IMR-90 (cell line): ENCODE measurements around the gene PPIP5K2. TPM values are rescaled to one million over a fixed set of nuclear protein-coding genes. Genes with fewer than 3 reads are reported as not detected.

Source experiments
- ATAC-seq: fragments of 200-7000 bp; cut with Tn5 transposase; 2 replicates; pipeline ENCODE4 v1.9.1; 2020; ENCODE audit warnings: low read depth, mild to moderate bottlenecking, moderate library complexity
- BruUV-seq: library from RNA; stranded (reverse); fragments of 400-500 nt; replicated peaks from 2 replicates; lab custom pipeline; 2021; lab: Mats Ljungman, UMichigan
- CTCF ChIA-PET: fragments of 300-600 bp; formaldehyde crosslinking; extraction: SDS; loops from one replicate; lab custom pipeline; 2021; ENCODE audit warnings: antibody characterized with exemption; lab: Yijun Ruan, JAX
- POLR2A ChIA-PET: fragments of 300-600 bp; sonication (Branson Sonifier 250); formaldehyde crosslinking; loops from one replicate; lab custom pipeline; 2022; ENCODE audit warnings: antibody characterized with exemption; ENCODE audit not compliant: unreplicated experiment; lab: Charles Lee
- DNase-seq: peaks from one replicate; pipeline ENCODE4 v3.0.0; 2013
- H2AFZ ChIP-seq: replicated peaks from 2 replicates; pipeline ENCODE3; 2013; ENCODE audit warnings: low read length, mild to moderate bottlenecking; ENCODE audit not compliant: poor library complexity
- H2AK5ac ChIP-seq: 2 replicates; pipeline ENCODE4 v1.6.1; 2013; ENCODE audit warnings: low read depth, low read length, inconsistent platforms
- H2AK9ac ChIP-seq: replicated peaks from 2 replicates; pipeline ENCODE3; 2013; ENCODE audit warnings: mild to moderate bottlenecking, low read depth, low read length, moderate library complexity; ENCODE audit not compliant: poor library complexity
- H2BK120ac ChIP-seq: 2 replicates; pipeline ENCODE4 v1.6.1; 2013; ENCODE audit warnings: low read depth, low read length, inconsistent platforms
- H2BK15ac ChIP-seq: 3 replicates; pipeline ENCODE4 v1.6.1; 2013; ENCODE audit warnings: low read depth, low read length, inconsistent platforms
- H2BK20ac ChIP-seq: 2 replicates; pipeline ENCODE4 v1.6.1; 2013; ENCODE audit warnings: low read depth, mild to moderate bottlenecking, inconsistent platforms, low read length, moderate library complexity
- H2BK5ac ChIP-seq: 2 replicates; pipeline ENCODE4 v1.6.1; 2013; ENCODE audit warnings: mild to moderate bottlenecking, low read depth, low read length, inconsistent platforms; ENCODE audit not compliant: poor library complexity, severe bottlenecking
- H3K14ac ChIP-seq: replicated peaks from 2 replicates; pipeline ENCODE4 v1.6.1; 2013; ENCODE audit warnings: low read depth, low read length, inconsistent platforms
- H3K18ac ChIP-seq: 2 replicates; pipeline ENCODE4 v1.6.1; 2013; ENCODE audit warnings: low read depth, low read length, control low read depth
- H3K23ac ChIP-seq: 2 replicates; pipeline ENCODE4 v1.6.1; 2013; ENCODE audit warnings: low read depth, low read length, inconsistent platforms
- H3K27ac ChIP-seq: 2 replicates; pipeline ENCODE4 v1.5.1; 2013; ENCODE audit warnings: mild to moderate bottlenecking, control low read depth, low read length; ENCODE audit not compliant: insufficient read depth
- H3K27me3 ChIP-seq: 2 replicates; pipeline ENCODE4 v1.6.1; 2013; ENCODE audit warnings: low read length; ENCODE audit not compliant: control insufficient read depth, insufficient read depth
- H3K36me3 ChIP-seq: 2 replicates; pipeline ENCODE4 v1.6.1; 2013; ENCODE audit warnings: low read length, mixed read lengths; ENCODE audit not compliant: control insufficient read depth, insufficient read depth
- H3K4ac ChIP-seq: 2 replicates; pipeline ENCODE4 v1.6.1; 2013; ENCODE audit warnings: low read depth, low read length, inconsistent platforms
- H3K4me1 ChIP-seq: 2 replicates; pipeline ENCODE4 v1.6.1; 2013; ENCODE audit warnings: low read length, mixed read lengths; ENCODE audit not compliant: control insufficient read depth, insufficient read depth
- H3K4me2 ChIP-seq: 2 replicates; pipeline ENCODE4 v1.6.1; 2013; ENCODE audit warnings: low read depth, mild to moderate bottlenecking, control low read depth, low read length, moderate library complexity
- H3K4me3 ChIP-seq: 2 replicates; pipeline ENCODE4 v1.5.1; 2013; ENCODE audit warnings: low read depth, mild to moderate bottlenecking, control low read depth, low read length, moderate library complexity; ENCODE audit not compliant: insufficient read depth
- H3K56ac ChIP-seq: 2 replicates; pipeline ENCODE4 v1.6.1; 2013; ENCODE audit warnings: low read length, inconsistent platforms; ENCODE audit not compliant: insufficient read depth; ENCODE audit errors: extremely low read depth
- H3K79me1 ChIP-seq, 2 experiments: 2 replicates each; pipeline ENCODE4 v1.6.1; 2013; ENCODE audit warnings: low read length in 2 of 2, inconsistent platforms in 1 of 2, low read depth in 1 of 2
- H3K9ac ChIP-seq: 2 replicates; pipeline ENCODE4 v1.6.1; 2013; ENCODE audit warnings: low read depth, low read length, control low read depth
- H3K9me1 ChIP-seq: 2 replicates; pipeline ENCODE4 v1.6.1; 2013; ENCODE audit warnings: low read length, inconsistent platforms; ENCODE audit not compliant: insufficient read depth
- H3K9me3 ChIP-seq: 2 replicates; pipeline ENCODE4 v1.6.1; 2013; ENCODE audit warnings: low read length; ENCODE audit not compliant: control insufficient read depth, insufficient read depth
- H4K20me1 ChIP-seq: 2 replicates; pipeline ENCODE4 v1.6.1; 2013; ENCODE audit warnings: low read length, inconsistent platforms; ENCODE audit not compliant: insufficient read depth
- H4K5ac ChIP-seq: 2 replicates; pipeline ENCODE4 v1.6.1; 2013; ENCODE audit warnings: mild to moderate bottlenecking, low read depth, low read length, control low read depth
- H4K8ac ChIP-seq, 2 experiments: 2 replicates each; pipeline ENCODE4 v1.6.1; 2013; ENCODE audit warnings: low read depth in 2 of 2, low read length in 2 of 2, control low read depth in 1 of 2, inconsistent platforms in 1 of 2
- H4K91ac ChIP-seq: 2 replicates; pipeline ENCODE4 v1.6.1; 2013; ENCODE audit warnings: low read depth, low read length, inconsistent platforms; ENCODE audit not compliant: insufficient read depth
- BHLHE40 ChIP-seq: fragments of 150-350 bp; IDR thresholded peaks from 2 replicates; pipeline ENCODE4 v1.6.1; 2016; ENCODE audit warnings: mild to moderate bottlenecking, low read depth, low read length
- CEBPB ChIP-seq: IDR thresholded peaks from 2 replicates; pipeline ENCODE4 v1.6.1; 2012; ENCODE audit warnings: low read depth, low read length, improper control_type of control experiment
- CHD1 ChIP-seq: IDR thresholded peaks from 2 replicates; pipeline ENCODE4 v1.6.1; 2012; ENCODE audit warnings: low read depth, low read length, improper control_type of control experiment
- CTCF ChIP-seq: conservative IDR thresholded peaks from 2 replicates; pipeline ENCODE4 v1.5.1; 2012; ENCODE audit warnings: mild to moderate bottlenecking, low read depth, low read length, improper control_type of control experiment
- ELK1 ChIP-seq: fragments of 150-350 bp; IDR thresholded peaks from 2 replicates; pipeline ENCODE4 v1.6.1; 2016; ENCODE audit warnings: low read depth, mild to moderate bottlenecking, low read length, moderate library complexity, borderline replicate concordance
- FOS ChIP-seq: fragments of 150-350 bp; IDR thresholded peaks from 2 replicates; pipeline ENCODE4 v1.6.1; 2016; ENCODE audit warnings: low read depth, low read length
- MAFK ChIP-seq: IDR thresholded peaks from 2 replicates; pipeline ENCODE4 v1.6.1; 2012; ENCODE audit warnings: low read depth, low read length, improper control_type of control experiment
- MAZ ChIP-seq: IDR thresholded peaks from 2 replicates; pipeline ENCODE4 v1.6.1; 2012; ENCODE audit warnings: low read depth, mild to moderate bottlenecking, low read length, improper control_type of control experiment, moderate library complexity, borderline replicate concordance
- MXI1 ChIP-seq: IDR thresholded peaks from 2 replicates; pipeline ENCODE4 v1.6.1; 2012; ENCODE audit warnings: low read depth, mild to moderate bottlenecking, low read length, moderate library complexity, borderline replicate concordance
- NFE2L2 ChIP-seq: fragments of 150-350 bp; IDR thresholded peaks from 2 replicates; pipeline ENCODE4 v1.6.1; 2016; ENCODE audit warnings: low read depth, mild to moderate bottlenecking, low read length
- POLR2A ChIP-seq: IDR thresholded peaks from 2 replicates; pipeline ENCODE4 v1.6.1; 2012; ENCODE audit warnings: mild to moderate bottlenecking, low read depth, low read length
- RAD21 ChIP-seq: IDR thresholded peaks from 2 replicates; pipeline ENCODE4 v1.6.1; 2012; ENCODE audit warnings: low read length, improper control_type of control experiment
- RCOR1 ChIP-seq: IDR thresholded peaks from 2 replicates; pipeline ENCODE4 v1.6.1; 2012; ENCODE audit warnings: mild to moderate bottlenecking, low read length, improper control_type of control experiment; ENCODE audit not compliant: insufficient replicate concordance
- RFX5 ChIP-seq: IDR thresholded peaks from 2 replicates; pipeline ENCODE4 v1.8.0; 2012; ENCODE audit warnings: low read depth, mild to moderate bottlenecking, low read length, moderate library complexity
- SMC3 ChIP-seq: fragments of 150-350 bp; IDR thresholded peaks from 2 replicates; pipeline ENCODE4 v1.6.1; 2016; ENCODE audit warnings: low read depth, mild to moderate bottlenecking, antibody characterized with exemption, low read length, moderate library complexity
- USF2 ChIP-seq: fragments of 150-350 bp; IDR thresholded peaks from 2 replicates; pipeline ENCODE4 v1.6.1; 2017; ENCODE audit warnings: mild to moderate bottlenecking, antibody characterized with exemption, low read length, low read depth
- dilution Hi-C: fragments of 300-500 bp; cut with HindIII; formaldehyde crosslinking; loops from one replicate; pipeline ENCODE4 v1.14.3; 2018; ENCODE audit warnings: low sequenced_read_pairs; ENCODE audit not compliant: unreplicated experiment
- in situ Hi-C: fragments of 300-500 bp; cut with MboI; formaldehyde crosslinking; loops from 3 replicates; pipeline ENCODE4 v1.14.3; 2019; ENCODE audit warnings: low sequenced_read_pairs, inconsistent platforms, mixed read lengths
- intact Hi-C: fragments of 100-400 bp; cut with micrococcal nuclease; formaldehyde crosslinking; loops from 2 replicates; pipeline ENCODE4 v1.10.0; 2022
- polyA plus RNA-seq, 3 experiments: library from polyadenylated mRNA; depleted of rRNA; stranded (reverse); fragments of >200 nt; gene quantifications; 2 replicates each; pipeline ENCODE4 v1.2.3, GENCODE V29; 2012; ENCODE audit warnings: low replicate concordance in 1 of 3
- total RNA-seq: library from RNA; depleted of rRNA; stranded (reverse); fragments of >200 nt; gene quantifications from 2 replicates; pipeline ENCODE4 v1.2.3, GENCODE V29; 2012

Gene PPIP5K2
- total and polyA plus RNA-seq, 2 of the 4 experiments (the other 2 are of a cell fraction): 32.4 to 67.6 TPM

GRCh38 chr5:103217101-103217500 is 97.0 kb downstream of the PPIP5K2 start:
- TF ChIP-seq MXI1 (no peak), RFX5 (no peak), CTCF (no peak), RAD21 (no peak), RCOR1 (no peak), ELK1 (no peak), CHD1 (no peak), BHLHE40 (no peak), SMC3 (no peak), CEBPB (no peak), NFE2L2 (no peak), MAZ (no peak), USF2 (no peak), MAFK (no peak), POLR2A (no peak), FOS (no peak)
- Histone ChIP-seq H3K27me3 (no peaks in the 10 kb centered on the region), H3K23ac (no peak overlapping the region), H2BK5ac (no peak overlapping the region), H3K4me3 (no peak overlapping the region), H3K9me1 (peaks cover 3% of the 10 kb centered on the region), H3K4me2 (no peak overlapping the region), H2AFZ (no peak overlapping the region), H3K27ac (no peak overlapping the region), H4K5ac (no peak overlapping the region), H4K8ac (no peak overlapping the region), H3K9ac (no peak overlapping the region), H4K91ac (no peak overlapping the region), H3K4ac (no peak overlapping the region), H3K4me1 (peaks cover 4% of the 10 kb centered on the region; the same call in 1 of the 2 replicates), H3K14ac (no peak overlapping the region), H3K9me3 (no peaks in the 10 kb centered on the region), H3K36me3 (no peaks in the 10 kb centered on the region), H2BK120ac (no peak overlapping the region), H4K20me1 (no peaks in the 10 kb centered on the region), H2BK15ac (no peak overlapping the region), H2BK20ac (no peak overlapping the region), H3K56ac (no peak overlapping the region), H2AK9ac (no peak overlapping the region), H2AK5ac (no peak overlapping the region), H3K18ac (no peak overlapping the region), H3K79me1 (no peaks in the 10 kb centered on the region)
- dilution Hi-C loops: no loop called here
- intact Hi-C loops: no loop called here
- BruUV-seq: no TSS peak
- CTCF ChIA-PET: no interaction called here
- in situ Hi-C loops: no loop called here
- ATAC-seq (no peak), DNase-seq (no peak)
- POLR2A ChIA-PET: no interaction called here
